Left forelimb (tissue), 1 donor: ENCODE results near the gene FOLR1.

Source experiments
- DNase-seq: peaks from one replicate; pipeline ENCODE4 v3.0.0-alpha.2; 2018; ENCODE audit warnings: low spot score

The FOLR1 gene

GRCh38 chr11:72235351-72236057 is 43.6 kb downstream of the FOLR1 start:
- DNase-seq = no peak

- no peak for DNase-seq
These were observed 44.2 kb downstream of the FOLR1 start for GRCh38 chr11:72236083-72236697.

GRCh38 chr11:72236774-72237111 is 44.8 kb downstream of the FOLR1 start:
- no peak for DNase-seq

- DNase-seq = peak; percentile 67
These were observed 45.4 kb downstream of the FOLR1 start for GRCh38 chr11:72237112-72237931.

- DNase-seq = peak; percentile 67
These were observed 46.1 kb downstream of the FOLR1 start for GRCh38 chr11:72238040-72238450.

GRCh38 chr11:72238492-72239312 is 46.8 kb downstream of the FOLR1 start:
- no peak for DNase-seq

GRCh38 chr11:72239313-72239848 is 47.4 kb downstream of the FOLR1 start:
- DNase-seq = peak; percentile 72

- DNase-seq = peak; percentile 73
These were observed 48.0 kb downstream of the FOLR1 start for GRCh38 chr11:72239849-72240460.

GRCh38 chr11:72240461-72241290 is 48.7 kb downstream of the FOLR1 start:
- DNase-seq = peak; percentile 70

- no peak for DNase-seq
These were observed 49.4 kb downstream of the FOLR1 start for GRCh38 chr11:72241291-72241781.

GRCh38 chr11:72242141-72242540 is 50.2 kb downstream of the FOLR1 start:
- no peak for DNase-seq

- DNase-seq = peak; percentile 63
These were observed 51.5 kb downstream of the FOLR1 start for GRCh38 chr11:72243173-72244059.

GRCh38 chr11:72244060-72244360 is 52.1 kb downstream of the FOLR1 start, which contains the start of gene PHOX2A:
Gene PHOX2A (minus strand): TSS chr11:72244176. CDS start chr11:72244004, 172 bp downstream.
- no peak for DNase-seq

- no peak for DNase-seq
These were observed 52.7 kb downstream of the FOLR1 start for GRCh38 chr11:72244361-72245262.

GRCh38 chr11:72245263-72245816 is 53.4 kb downstream of the FOLR1 start:
- no peak for DNase-seq
